ENCODE data around the gene CRISPLD2.

- no peak for TF ChIP-seq REST (IDR thresholded peaks at IDR 0.05; ENCODE audit: borderline replicate concordance)
- TF ChIP-seq MXI1 (conservative IDR thresholded peaks at IDR 0.05; ENCODE audit: poor library complexity, severe bottlenecking): no peak
Measured at GRCh38 chr16:84883301-84883700, 63.5 kb downstream of the CRISPLD2 start.
